GM21529 (cell line): Measurements from ENCODE around the gene RANGAP1.
"Not testable (repeated sequence)": the region's sequence is repeated elsewhere in the genome, so short reads cannot be mapped to it uniquely, and the experiment has no call there.

Experiments
- ATAC-seq: cut with Tn5 transposase; IDR thresholded peaks from one replicate; pipeline ENCODE4 v1.9.1; 2021; ENCODE audit not compliant: unreplicated experiment

The RANGAP1 gene

GRCh38 chr22:41261541-41262249, 24.3 kb downstream of the RANGAP1 start:
- ATAC-seq: no peak

GRCh38 chr22:41260871-41261270, 25.1 kb downstream of the RANGAP1 start:
- no peak for ATAC-seq

- not testable (repeated sequence) for ATAC-seq
These were observed 26.2 kb downstream of the RANGAP1 start for GRCh38 chr22:41259756-41260155.

GRCh38 chr22:41257696-41258095, 28.3 kb downstream of the RANGAP1 start:
- ATAC-seq: no peak

GRCh38 chr22:41256254-41257253, 29.4 kb downstream of the RANGAP1 start:
- no peak for ATAC-seq

DNA sequence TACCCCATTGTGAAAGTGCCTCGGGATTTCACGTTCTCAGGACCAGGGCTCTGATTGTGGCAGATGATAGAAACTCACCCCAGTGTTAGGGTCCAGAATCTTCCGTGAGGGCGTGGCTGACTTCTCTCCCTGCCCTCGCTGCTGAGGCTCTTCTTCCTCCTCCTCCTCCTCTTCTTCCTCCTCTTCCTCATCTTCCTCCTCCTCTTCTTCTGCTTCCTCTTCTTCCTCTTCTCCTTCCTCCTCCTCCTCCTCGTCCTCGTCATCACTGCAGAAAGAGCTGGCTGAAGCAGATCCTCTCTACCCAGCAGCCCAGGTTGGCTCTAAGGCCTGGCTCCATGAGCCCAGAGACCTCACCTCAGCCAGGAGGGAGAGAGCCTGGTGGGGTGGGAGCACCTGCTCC, 31.8 kb downstream of the RANGAP1 start:
- no peak for ATAC-seq

GRCh38 chr22:41252365-41252764, 33.6 kb downstream of the RANGAP1 start:
- ATAC-seq: no peak

DNA sequence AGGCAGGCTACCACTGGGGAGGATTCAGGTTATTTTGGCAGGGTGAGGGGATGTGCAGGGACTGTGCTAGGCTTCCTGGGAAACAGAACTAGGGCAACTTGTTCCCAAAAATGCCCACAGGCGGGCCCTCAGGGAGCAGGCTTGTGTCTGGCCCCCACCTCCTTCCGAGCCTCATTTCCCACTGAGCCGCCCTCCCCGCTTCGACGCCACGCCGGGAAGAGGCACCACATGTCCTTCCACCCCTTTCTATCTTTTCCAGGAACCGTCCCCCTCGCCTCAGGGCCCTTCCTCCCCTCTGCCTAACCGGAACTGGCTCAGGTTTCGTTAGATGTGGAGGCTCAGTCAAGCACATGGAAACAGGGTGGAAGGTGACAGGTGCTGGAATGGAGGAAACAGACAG, 35.9 kb downstream of the RANGAP1 start:
- no peak for ATAC-seq

DNA sequence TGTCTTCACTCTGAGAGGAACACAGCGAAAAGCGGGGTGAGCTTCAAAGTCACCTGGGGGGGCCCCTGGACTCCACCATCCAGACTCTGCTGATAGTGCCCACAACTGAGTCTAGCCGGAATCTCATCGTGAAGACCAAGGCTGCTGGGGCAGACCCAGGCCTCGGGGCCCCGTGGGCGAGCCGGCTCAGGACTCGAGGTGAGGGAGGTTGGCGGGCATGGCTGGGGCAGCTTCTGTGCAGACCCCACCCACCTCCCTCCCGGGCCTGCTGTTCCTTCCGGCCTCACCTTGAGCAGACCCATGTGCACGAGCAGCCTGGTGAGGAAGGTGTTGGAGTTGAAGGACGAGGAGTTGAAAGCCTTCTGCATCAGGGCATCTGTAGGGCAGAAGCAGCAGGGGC, 36.5 kb downstream of the RANGAP1 start:
- no peak for ATAC-seq

DNA sequence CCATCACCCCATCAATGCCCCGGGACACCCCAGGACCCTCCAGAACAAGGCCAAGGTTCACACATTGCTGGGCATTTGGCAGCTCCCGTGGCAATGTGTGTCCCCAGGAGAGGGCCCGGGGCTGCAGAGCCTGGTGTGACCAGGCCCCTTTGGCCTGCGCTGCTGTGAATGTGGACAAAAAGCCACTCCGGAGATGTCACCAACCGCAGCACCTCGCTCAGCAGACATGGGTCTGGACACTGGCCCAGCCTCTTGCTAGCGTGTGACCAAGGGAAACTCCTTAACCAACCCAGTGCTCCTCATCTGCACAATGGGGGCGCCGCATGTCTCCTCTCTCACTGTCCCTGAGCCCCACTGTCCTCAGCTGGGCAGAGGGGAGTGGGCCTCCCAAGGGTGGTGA, 37.2 kb downstream of the RANGAP1 start:
- ATAC-seq: no peak

DNA sequence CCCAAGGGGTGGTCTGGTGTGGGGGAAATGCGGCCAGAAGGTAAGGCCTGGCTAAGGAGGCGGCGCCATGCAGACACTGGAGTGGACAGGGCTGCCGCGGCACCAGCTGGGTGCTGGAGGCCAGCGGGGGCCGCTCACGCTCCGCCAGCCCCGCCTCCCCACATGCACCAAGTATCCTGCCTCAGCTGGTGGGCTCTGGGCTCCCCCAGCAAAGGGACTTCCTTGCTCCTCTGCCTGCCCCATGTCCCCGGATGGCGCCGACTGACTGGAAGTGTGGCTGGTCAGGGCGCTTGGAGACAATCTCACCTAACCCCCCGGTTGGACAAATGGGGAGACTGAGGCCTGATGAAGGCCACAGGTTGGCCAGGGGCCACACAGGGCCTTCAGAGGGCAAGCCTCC, 37.7 kb downstream of the RANGAP1 start:
- no peak for ATAC-seq

DNA sequence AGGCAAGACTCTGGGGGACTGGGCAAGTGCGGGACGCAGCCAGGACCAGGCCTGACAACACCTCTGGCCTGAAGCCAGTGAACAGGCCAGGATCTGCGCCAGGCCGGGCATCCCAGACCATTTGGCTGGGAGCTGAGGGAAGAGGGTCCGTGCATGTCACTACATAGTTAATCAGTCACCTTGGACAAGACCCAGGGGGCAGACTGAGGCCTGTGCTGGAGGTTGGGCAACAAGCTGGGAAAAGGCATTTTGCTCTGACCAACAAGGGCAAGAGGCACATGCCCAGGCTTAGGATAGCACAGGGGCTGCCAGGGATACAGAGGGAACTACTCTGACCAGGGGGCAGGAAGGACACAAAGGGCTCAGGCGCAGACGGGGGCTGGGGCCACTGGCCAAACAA, 38.3 kb downstream of the RANGAP1 start:
- ATAC-seq: no peak

DNA sequence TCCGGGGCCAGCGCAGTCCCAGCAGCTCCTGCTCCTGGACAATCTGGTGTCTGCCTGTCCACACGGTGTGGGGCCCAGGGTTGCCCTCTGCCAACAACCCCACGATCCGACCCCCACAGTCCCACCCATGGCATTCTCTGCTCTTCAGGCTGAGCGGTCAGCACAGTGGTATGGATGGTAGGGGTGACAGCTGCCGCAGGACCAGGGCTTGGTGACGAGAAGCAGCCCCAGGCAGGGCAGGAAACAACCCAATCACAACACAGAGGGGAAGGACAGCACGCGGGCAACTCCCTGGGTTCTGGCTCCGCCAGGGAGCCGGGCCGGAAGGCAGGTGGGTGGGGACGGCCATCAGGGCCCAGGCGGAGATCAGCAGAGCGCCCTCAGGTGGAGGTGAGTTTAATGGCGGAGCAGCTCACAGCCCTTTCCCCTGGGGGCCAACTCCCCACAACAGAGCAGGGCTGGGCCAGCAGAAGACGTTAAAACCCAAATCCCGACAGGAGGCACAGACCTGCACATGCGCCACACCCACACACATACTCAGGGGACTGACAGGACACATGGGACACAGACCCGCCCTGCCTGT, 40.0 kb downstream of the RANGAP1 start:
- no peak for ATAC-seq

- no peak for ATAC-seq
These were observed 42.6 kb downstream of the RANGAP1 start for GRCh38 chr22:41243361-41243760.

DNA sequence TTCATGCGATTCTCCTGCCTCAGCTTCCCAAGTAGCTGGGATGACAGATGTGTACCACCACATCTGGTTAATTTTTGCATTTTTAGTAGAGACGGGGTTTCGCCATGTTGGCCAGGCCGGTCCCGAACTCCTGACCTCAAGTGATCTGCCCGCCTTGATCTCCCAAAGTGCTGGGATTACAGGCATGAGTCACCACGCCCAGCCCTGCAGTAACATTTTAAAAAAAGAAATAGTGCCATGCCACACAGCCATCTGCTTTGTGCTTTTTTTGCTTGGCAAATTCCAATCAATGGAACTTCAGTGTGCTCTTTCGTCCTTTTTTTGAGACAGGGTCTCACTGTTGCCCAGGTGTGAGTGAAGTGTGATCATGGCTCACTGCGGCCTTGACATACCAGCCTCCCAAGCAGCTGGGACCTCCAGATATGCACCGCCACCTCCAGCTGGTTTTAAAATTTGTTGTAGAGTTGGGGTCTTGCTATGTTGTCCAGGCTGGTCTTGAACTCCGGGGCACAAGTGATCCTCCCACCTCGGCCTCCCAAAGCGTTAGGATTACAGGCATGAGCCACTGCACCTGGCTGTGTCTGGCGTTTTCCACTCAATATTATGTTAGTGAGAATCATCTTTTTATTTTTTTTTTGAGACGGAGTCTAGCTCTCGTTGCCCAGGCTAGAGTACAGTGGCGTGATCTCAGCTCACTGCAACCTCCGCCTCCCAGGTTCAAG, 43.4 kb downstream of the RANGAP1 start:
- ATAC-seq: no peak

GRCh38 chr22:41241133-41241676, 44.8 kb downstream of the RANGAP1 start:
- no peak for ATAC-seq

DNA sequence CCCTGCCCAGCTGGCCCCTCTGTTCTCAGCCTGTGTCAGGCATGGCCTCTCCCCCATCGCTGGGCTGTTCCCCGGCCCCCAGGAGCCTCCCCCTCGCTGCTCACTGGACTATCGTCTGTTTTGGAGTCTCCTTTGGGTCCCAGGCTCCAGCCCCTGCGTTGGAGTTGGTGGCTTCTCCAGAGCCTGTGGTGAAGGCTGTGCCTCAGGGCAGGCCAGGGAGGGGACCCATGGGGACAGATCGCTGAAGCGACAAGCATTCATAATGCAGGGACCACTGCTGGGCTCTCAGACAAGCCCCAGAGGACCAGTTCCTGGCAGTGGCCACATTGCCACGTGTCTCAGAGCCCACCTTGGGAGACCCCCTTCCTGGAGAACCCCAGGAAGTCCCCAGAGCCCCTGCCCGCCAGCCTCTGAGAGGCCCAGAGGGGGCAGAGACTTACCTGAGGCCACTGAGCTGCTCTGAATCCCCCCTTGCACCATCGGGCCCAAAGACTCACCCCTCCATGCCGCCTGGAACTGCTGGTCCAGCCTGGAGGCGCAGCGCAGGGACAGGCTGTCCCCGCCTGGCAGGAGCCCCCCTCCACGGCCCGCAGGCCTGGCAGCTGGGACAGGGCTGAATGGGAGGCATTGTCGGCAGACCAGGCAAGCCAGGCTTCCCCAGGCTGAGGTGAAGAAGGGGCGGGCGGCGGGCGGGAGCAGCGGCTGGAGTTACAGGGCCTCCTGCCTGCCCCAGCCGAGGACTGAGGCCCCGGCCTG, 45.4 kb downstream of the RANGAP1 start, which contains the start of gene CHADL:
TSS of gene CHADL (minus strand) at position 555 of the 756 bp plus-strand sequence. CDS start at position 505, 50 bp downstream.
- no peak for ATAC-seq

DNA sequence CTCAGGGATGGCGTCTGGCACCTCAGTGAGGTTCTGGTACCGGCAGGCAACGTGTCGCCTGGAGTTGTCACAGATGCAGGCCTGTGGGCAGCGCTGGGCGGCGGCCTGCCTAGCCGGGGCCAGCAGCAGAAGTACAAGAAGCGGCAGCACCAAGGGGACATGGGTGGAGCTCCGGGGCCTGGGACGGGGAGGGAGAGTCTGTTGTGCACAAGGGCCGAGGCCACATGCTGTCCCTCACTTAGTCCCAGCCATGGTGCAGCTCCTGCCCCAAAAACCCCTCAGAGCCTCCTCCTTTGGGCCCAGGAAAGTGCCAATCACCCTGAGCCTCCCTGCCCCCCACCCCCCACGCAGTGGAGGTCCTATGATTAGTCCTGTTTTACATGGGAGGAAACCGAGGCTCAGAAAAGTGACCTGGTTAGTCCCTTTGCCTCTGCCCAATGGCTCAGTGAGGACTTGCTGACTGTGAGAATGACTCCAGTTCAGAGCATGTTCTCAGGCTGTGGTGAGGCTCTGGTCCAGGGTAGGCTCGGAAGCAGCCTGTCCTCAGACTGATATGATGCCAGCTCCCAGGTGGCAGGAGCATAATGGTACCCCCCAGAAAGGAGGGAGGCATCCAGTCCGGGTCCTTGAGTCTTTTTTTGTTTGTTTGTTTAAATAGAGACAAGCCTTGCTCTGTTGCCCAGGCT, 46.4 kb downstream of the RANGAP1 start:
- ATAC-seq: no peak
